Activated CD4-positive, alpha-beta T cell treated with anti-CD3 and anti-CD28 coated beads for 48 hours (primary cell): ENCODE measurements around the gene CGNL1.
A peak's percentile ranks its signal among the peaks of the same experiment; 100 is the strongest.

Experiments used
- DNase-seq: peaks from one replicate; pipeline ENCODE4 v3.0.0-alpha.2; 2020

CGNL1 gene

DNA sequence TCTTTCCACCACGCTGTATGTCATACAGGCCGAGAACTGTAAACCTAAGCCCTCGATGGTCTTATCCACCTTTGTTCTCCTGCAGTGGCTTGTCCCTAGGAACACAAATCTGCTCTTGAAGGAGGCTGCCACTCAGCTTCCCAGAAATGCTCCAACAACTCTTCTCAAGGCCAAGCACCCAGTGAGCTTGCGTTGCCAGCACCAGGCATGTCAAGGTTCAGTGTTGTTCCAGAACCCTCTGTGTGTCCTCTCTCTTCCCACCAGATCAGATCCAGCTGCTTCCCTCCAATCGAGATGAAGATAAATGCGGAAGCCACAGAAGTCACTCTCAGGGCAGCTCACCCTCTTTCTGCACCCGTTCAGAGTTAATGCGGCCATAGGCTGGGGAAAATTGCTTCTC, 204.1 kb downstream of the CGNL1 start:
- DNase-seq = no peak

- DNase-seq = no peak
Measured at GRCh38 chr15:57580866-57581265, 204.6 kb downstream of the CGNL1 start.

GRCh38 chr15:57582090-57582489, 205.8 kb downstream of the CGNL1 start:
- no peak for DNase-seq

- DNase-seq = no peak
Measured at GRCh38 chr15:57583282-57583681, 207.0 kb downstream of the CGNL1 start.

GRCh38 chr15:57583720-57584119, 207.4 kb downstream of the CGNL1 start:
- DNase-seq = no peak

DNA sequence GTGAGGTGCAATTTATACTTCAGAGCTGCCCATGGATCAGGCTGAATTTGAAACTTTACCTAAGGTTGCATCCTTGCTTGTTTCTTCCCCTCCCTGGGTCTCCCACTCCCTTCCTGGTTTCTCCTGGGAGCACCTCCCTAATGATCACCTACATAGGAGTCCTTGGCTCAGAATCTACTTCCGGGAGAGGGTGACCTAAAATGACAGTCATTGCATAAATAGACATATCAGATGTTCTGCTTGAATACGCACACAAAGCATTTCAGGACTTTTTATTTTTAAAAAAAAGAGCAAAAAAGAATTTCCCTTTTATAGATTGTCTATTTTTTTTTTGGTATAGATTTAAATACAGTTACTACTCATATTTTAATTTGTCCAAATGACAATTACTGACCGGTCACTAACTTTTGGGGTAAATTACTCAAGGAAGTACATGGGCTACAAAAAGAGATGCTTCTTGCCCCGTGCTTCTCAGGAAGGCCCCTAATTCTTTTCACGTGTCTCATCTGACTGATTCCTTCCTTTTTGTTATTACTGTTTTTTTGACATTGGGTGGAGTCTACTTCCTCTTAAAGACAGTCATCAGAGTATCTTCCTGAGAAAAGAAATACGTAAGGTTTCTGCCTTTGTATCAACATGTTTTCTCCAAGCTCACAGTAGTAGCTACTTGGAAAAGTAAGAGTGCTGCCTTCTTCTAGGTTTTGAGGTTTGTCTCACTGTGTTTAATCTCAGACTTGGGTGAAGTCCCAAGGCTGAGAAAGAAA, 210.5 kb downstream of the CGNL1 start:
- no peak for DNase-seq

DNA sequence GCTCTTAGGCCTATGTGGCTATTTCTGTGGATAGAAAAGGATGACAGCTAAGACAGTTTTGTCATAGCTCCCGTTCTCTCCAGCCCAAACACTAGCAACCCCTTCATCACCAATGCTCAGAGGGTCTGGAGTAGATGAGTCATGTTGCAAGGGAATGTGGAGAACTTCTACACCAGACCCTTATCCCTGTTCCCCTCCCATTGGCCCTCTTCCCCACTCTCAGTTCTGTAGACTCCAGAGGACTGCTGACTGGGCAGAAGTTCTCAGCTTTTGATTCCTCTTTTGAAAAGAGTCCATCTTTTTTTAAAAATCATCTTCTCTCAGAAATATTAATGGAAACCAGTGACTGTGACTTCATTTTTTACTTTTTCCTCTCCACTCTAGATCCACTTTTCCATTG, 213.0 kb downstream of the CGNL1 start:
- DNase-seq = no peak

GRCh38 chr15:57589754-57590153, 213.4 kb downstream of the CGNL1 start:
- no peak for DNase-seq

- peak; percentile 33 for DNase-seq
Measured at GRCh38 chr15:57591237-57591821, 215.0 kb downstream of the CGNL1 start.

GRCh38 chr15:57591822-57592367, 215.6 kb downstream of the CGNL1 start, which contains the start of gene MYZAP:
TSS of gene MYZAP (plus strand) at chr15:57591904. CDS start at chr15:57592035, 131 bp downstream.
- peak; percentile 65 for DNase-seq

DNA sequence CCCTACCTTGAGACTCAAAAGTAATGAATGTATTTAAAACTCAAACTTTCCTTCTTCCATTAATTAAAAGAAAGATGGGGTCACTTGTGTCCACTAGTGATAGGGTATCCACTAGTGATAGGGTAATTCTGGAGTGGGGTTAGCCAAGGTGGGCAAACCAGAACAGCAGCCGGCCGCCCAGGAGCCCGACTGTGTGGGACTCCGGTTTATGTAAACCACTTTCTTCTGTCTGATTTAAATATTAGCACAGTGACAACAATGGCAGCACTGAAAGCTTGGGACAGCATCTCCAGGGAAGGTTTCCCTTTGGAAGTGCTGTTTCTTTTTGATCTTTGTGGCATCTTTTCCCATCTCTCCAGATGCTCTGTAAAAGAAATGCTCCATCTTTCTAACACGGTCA, 216.1 kb downstream of the CGNL1 start:
- no peak for DNase-seq

DNA sequence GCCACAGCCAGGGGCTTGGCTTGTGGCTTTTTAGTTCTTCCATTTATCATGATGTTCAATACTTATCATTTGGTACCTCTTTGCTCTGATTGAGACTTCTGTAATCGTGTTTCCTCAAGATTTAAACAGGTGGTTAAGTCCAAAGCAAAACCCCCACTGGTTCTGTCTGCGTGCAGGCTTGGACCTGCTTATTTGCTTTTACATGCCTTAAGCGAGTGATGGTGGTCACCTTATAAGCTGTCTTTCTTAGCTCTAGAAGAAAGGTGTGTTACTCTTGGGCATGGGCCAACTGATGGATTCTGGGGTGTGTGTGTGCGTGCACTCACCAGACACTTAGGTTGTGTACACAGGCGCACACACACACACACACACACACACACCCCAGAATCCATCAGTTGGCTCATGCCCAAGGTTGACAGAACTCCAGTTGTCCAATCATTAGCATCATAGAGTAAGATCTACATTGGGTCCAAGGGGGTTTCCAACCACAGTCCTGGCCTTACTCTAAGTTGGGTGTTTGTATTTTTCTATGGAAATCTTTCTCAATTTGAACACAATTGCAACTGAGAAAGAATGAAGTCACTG, 216.6 kb downstream of the CGNL1 start:
- no peak for DNase-seq

GRCh38 chr15:57594479-57594878, 218.2 kb downstream of the CGNL1 start:
- DNase-seq = no peak

GRCh38 chr15:57595011-57595866, 218.9 kb downstream of the CGNL1 start:
- no peak for DNase-seq

- DNase-seq = no peak
Measured at GRCh38 chr15:57596301-57596855, 220.1 kb downstream of the CGNL1 start.

DNA sequence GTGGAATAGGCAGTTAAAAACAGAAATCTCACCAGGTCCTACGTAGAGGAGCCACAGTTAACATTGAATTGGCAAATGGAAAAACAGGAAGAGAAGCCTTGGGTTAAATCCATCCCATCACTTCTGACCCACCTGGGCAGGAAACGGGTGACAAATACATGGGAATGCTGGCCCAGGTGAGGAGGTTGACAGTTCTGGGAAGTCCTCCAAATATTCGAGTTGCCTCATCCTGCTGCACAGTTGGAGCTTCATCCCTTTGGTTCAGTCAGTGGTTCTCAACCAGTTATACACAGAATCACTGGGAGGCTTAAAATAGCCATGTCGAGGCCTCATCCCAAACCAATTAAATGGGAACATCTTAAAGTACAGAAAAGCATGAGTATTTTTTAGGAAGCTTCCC, 220.7 kb downstream of the CGNL1 start:
- DNase-seq = no peak

- DNase-seq = no peak
Measured at GRCh38 chr15:57597431-57597830, 221.1 kb downstream of the CGNL1 start.

DNA sequence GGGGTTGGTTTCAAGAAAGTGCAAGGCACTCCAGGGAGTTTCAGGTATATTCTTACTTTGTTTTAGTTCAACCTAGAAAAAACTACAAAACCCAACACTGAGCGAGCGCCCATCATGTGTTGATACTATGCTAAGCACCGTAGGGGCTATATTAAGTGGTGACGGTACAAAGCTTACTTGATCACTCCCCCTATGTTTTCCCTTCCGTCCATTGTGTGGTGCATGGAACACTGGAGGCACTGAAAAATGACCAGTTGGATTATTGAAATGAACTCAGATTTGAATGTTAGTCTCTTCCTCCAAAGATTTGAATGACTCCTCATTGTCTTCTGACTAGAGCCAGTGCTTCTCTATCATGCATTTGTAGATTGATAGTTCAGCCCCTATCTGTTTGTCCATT, 222.0 kb downstream of the CGNL1 start:
- DNase-seq = no peak

DNA sequence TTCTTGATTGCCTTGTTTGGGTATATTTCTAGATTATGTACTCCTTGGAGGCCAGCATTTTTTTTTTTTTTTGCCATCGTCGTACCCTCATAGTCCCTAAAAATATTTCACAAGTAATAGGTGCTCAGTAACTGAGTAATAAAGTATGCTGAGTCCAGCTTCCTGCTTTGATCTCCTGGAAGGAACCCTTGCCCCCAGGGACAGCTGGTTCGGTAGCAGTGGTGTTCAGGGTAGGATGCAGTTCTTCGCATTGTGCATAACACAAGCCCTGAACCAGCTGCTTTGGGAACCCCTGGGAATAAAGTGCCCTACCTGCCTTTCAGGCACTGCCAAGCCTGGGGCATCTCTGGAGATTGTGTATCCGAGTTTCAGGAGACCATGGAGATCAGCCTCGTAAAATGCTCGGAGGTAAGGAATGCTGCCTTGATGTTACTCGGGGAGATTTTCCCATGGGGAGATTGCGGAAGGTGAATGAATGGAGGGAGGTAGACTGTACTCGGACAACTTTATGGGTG, 223.0 kb downstream of the CGNL1 start:
- no peak for DNase-seq

GRCh38 chr15:57600197-57600596, 223.9 kb downstream of the CGNL1 start:
- no peak for DNase-seq
